ENCODE data around the gene HDGFL2.

The HDGFL2 gene

GRCh38 chr19:4499318-4499717 is 27.2 kb downstream of the HDGFL2 start:
- no peak for DNase-seq (ENCODE audit: low spot score)

- no peak for DNase-seq (ENCODE audit: low spot score)
Measured at GRCh38 chr19:4499855-4500254, 27.8 kb downstream of the HDGFL2 start.

GRCh38 chr19:4500841-4501591 is 28.9 kb downstream of the HDGFL2 start:
- no peak for DNase-seq (ENCODE audit: low spot score)

GRCh38 chr19:4501691-4502090 is 29.6 kb downstream of the HDGFL2 start:
- no peak for DNase-seq (ENCODE audit: low spot score)

- no peak for DNase-seq (ENCODE audit: low spot score)
Measured at GRCh38 chr19:4502282-4503131, 30.4 kb downstream of the HDGFL2 start.

GRCh38 chr19:4503132-4503824 is 31.2 kb downstream of the HDGFL2 start:
- no peak for DNase-seq (ENCODE audit: low spot score)

- no peak for DNase-seq (ENCODE audit: low spot score)
Measured at GRCh38 chr19:4503825-4504170, 31.7 kb downstream of the HDGFL2 start.

- DNase-seq (ENCODE audit: low spot score), result no peak
Measured at GRCh38 chr19:4504297-4504701, 32.2 kb downstream of the HDGFL2 start.

- DNase-seq (ENCODE audit: low spot score), result no peak
Measured at GRCh38 chr19:4504891-4505569, 32.9 kb downstream of the HDGFL2 start.

GRCh38 chr19:4505570-4506448 is 33.7 kb downstream of the HDGFL2 start:
- no peak for DNase-seq (ENCODE audit: low spot score)

- DNase-seq (ENCODE audit: low spot score), result no peak
Measured at GRCh38 chr19:4506449-4507149, 34.5 kb downstream of the HDGFL2 start.

GRCh38 chr19:4507150-4507452 is 35.0 kb downstream of the HDGFL2 start:
- no peak for DNase-seq (ENCODE audit: low spot score)

- DNase-seq (ENCODE audit: low spot score), result no peak
Measured at GRCh38 chr19:4507804-4508203, 35.7 kb downstream of the HDGFL2 start.

GRCh38 chr19:4508698-4509097 is 36.6 kb downstream of the HDGFL2 start:
- no peak for DNase-seq (ENCODE audit: low spot score)

GRCh38 chr19:4510435-4511255 is 38.5 kb downstream of the HDGFL2 start:
- no peak for DNase-seq (ENCODE audit: low spot score)

- DNase-seq (ENCODE audit: low spot score), result no peak
Measured at GRCh38 chr19:4511300-4512054, 39.4 kb downstream of the HDGFL2 start.

- no peak for DNase-seq (ENCODE audit: low spot score)
Measured at GRCh38 chr19:4512070-4512469, 40.0 kb downstream of the HDGFL2 start.

GRCh38 chr19:4513248-4513647 is 41.2 kb downstream of the HDGFL2 start:
- no peak for DNase-seq (ENCODE audit: low spot score)

- DNase-seq (ENCODE audit: low spot score), result no peak
Measured at GRCh38 chr19:4515732-4516131, 43.6 kb downstream of the HDGFL2 start.

Measured in CD4-positive, alpha-beta T cell treated with Interleukin-6 at 100 ng/mL for 8 hours (primary cell).